Ureter (tissue), 1 donor: ENCODE results near the gene CCDC34. TPM values are rescaled to one million over a fixed set of nuclear protein-coding genes. Genes with fewer than 3 reads are reported as not detected.
"Not testable (repeated sequence)": the region's sequence is repeated elsewhere in the genome, so short reads cannot be mapped to it uniquely, and the experiment has no call there.

ENCODE experiments used
- DNase-seq: peaks from one replicate; pipeline ENCODE4 v3.0.0-alpha.2; 2020; ENCODE audit warnings: low spot score
- total RNA-seq: library from RNA; stranded (reverse); gene quantifications from one replicate; pipeline ENCODE4 v1.2.4, GENCODE V29; 2023
- donor health status: DM: yes; HTN: yes; CAD: no.

Gene CCDC34
- total RNA-seq, 1 donor from 2014 or later = 10.2 TPM

- not testable (repeated sequence) for DNase-seq
These were observed 40.8 kb downstream of the CCDC34 start for GRCh38 chr11:27322196-27322595.

GRCh38 chr11:27321340-27321739 lies 41.7 kb downstream of the CCDC34 start:
- not testable (repeated sequence) for DNase-seq

- DNase-seq = no peak
These were observed 43.9 kb downstream of the CCDC34 start for GRCh38 chr11:27319072-27319471.

- DNase-seq = no peak
These were observed 45.3 kb downstream of the CCDC34 start for GRCh38 chr11:27317751-27318150.

GRCh38 chr11:27315836-27316235 lies 47.2 kb downstream of the CCDC34 start:
- DNase-seq = no peak

- DNase-seq = no peak
These were observed 49.7 kb downstream of the CCDC34 start for GRCh38 chr11:27313157-27313821.

GRCh38 chr11:27312110-27312509 lies 50.9 kb downstream of the CCDC34 start:
- no peak for DNase-seq

GRCh38 chr11:27310707-27311106 lies 52.3 kb downstream of the CCDC34 start:
- DNase-seq = no peak

- no peak for DNase-seq
These were observed 52.8 kb downstream of the CCDC34 start for GRCh38 chr11:27310182-27310581.

- DNase-seq = no peak
These were observed 54.0 kb downstream of the CCDC34 start for GRCh38 chr11:27309046-27309445.

- DNase-seq = no peak
These were observed 55.8 kb downstream of the CCDC34 start for GRCh38 chr11:27307232-27307631.

- DNase-seq = no peak
These were observed 57.3 kb downstream of the CCDC34 start for GRCh38 chr11:27305751-27306150.

- DNase-seq = no peak
These were observed 58.5 kb downstream of the CCDC34 start for GRCh38 chr11:27304514-27304913.

GRCh38 chr11:27303903-27304302 lies 59.1 kb downstream of the CCDC34 start:
- no peak for DNase-seq

- no peak for DNase-seq
These were observed 62.0 kb downstream of the CCDC34 start for GRCh38 chr11:27300974-27301373.

GRCh38 chr11:27297616-27298015 lies 65.4 kb downstream of the CCDC34 start:
- DNase-seq = no peak

GRCh38 chr11:27296497-27296896 lies 66.5 kb downstream of the CCDC34 start:
- no peak for DNase-seq

GRCh38 chr11:27295928-27296327 lies 67.1 kb downstream of the CCDC34 start:
- no peak for DNase-seq

GRCh38 chr11:27294654-27295053 lies 68.4 kb downstream of the CCDC34 start:
- no peak for DNase-seq

GRCh38 chr11:27293515-27294417 lies 69.2 kb downstream of the CCDC34 start:
- DNase-seq = no peak

- DNase-seq = no peak
These were observed 70.4 kb downstream of the CCDC34 start for GRCh38 chr11:27292637-27293010.

GRCh38 chr11:27291954-27292636 lies 70.9 kb downstream of the CCDC34 start:
- no peak for DNase-seq
